Bronchial epithelial cell (primary cell): ENCODE data around the gene ZIM2. TPM values are rescaled to one million over a fixed set of nuclear protein-coding genes. Genes with fewer than 3 reads are reported as not detected.

Experiments used
- DNase-seq: peaks from one replicate; pipeline ENCODE4 v3.0.0-alpha.2; 2010; ENCODE audit warnings: low read depth
- FAIRE-seq: peaks from 2 replicates; lab custom pipeline; 2011; peaks lifted over from hg19 to GRCh38; lab: Jason Lieb, UNC
- H3K27me3 ChIP-seq: 2 replicates; pipeline ENCODE4 v1.5.1; 2011; ENCODE audit warnings: low read length; ENCODE audit not compliant: control insufficient read depth, insufficient read depth
- H3K36me3 ChIP-seq: 2 replicates; pipeline ENCODE4 v1.5.1; 2011; ENCODE audit warnings: low read length; ENCODE audit not compliant: control insufficient read depth, insufficient read depth
- H3K4me3 ChIP-seq: 2 replicates; pipeline ENCODE4 v1.5.1; 2011; ENCODE audit warnings: mild to moderate bottlenecking, low read depth, low read length, control low read depth
- CTCF ChIP-seq: IDR thresholded peaks from 2 replicates; pipeline ENCODE4 v1.5.1; 2011; ENCODE audit warnings: mild to moderate bottlenecking, moderate library complexity, low read length, control low read depth, inconsistent platforms; ENCODE audit not compliant: insufficient read depth, severe bottlenecking
- total RNA-seq: library from RNA; depleted of rRNA; stranded (reverse); fragments of >200 nt; gene quantifications from 2 replicates; pipeline ENCODE4 v1.2.1, GENCODE V29; 2014

The ZIM2 gene
- total RNA-seq, 1 donor from 2014 or later = not detected

GRCh38 chr19:56725829-56726424 is 114.6 kb downstream of the ZIM2 start:
- Histone ChIP-seq H3K27me3 (no peaks in the 10 kb centered on the region), H3K36me3 (no peaks in the 10 kb centered on the region), H3K4me3 (no peak overlapping the region)
- no peak for DNase-seq
- FAIRE-seq = no peak
- TF ChIP-seq CTCF = no peak

Other genes with a start within 250 kb of the ZIM2 start
- gene ZNF71, start 245.4 kb downstream of the ZIM2 start, total RNA-seq = 5.6 and 6.1 TPM in 2 replicates
- 0.13 TPM in 1 of 2 replicates, not detected in the other for gene SMIM17, start 197.6 kb downstream of the ZIM2 start, total RNA-seq
- gene ZNF835, start 169.0 kb downstream of the ZIM2 start, total RNA-seq = under 0.01 TPM in 2 replicates
- gene PEG3, start within 50 bp of the ZIM2 start, total RNA-seq = 0.51 and 0.53 TPM in 2 replicates